DMS79 (cell line): ENCODE measurements around the gene RBPJL.
A peak's percentile ranks its signal among the peaks of the same experiment; 100 is the strongest.

Source experiments
- DNase-seq: peaks from one replicate; lab custom pipeline; 2025; lab: John Stamatoyannopoulos, UW

RBPJL gene

GRCh38 chr20:45362804-45363610 is 56.4 kb downstream of the RBPJL start, which contains the start of gene SYS1:
TSS of gene SYS1 (plus strand) at chr20:45363156. CDS start at chr20:45363532, 376 bp downstream.
- peak; percentile 75 for DNase-seq

- DNase-seq: no peak
Observed at GRCh38 chr20:45363611-45364492, 57.2 kb downstream of the RBPJL start.

GRCh38 chr20:45365444-45365970 is 58.9 kb downstream of the RBPJL start:
- DNase-seq: no peak

GRCh38 chr20:45366192-45366591 is 59.6 kb downstream of the RBPJL start:
- DNase-seq: no peak

- no peak for DNase-seq
Observed at GRCh38 chr20:45366631-45367030, 60.0 kb downstream of the RBPJL start.

- no peak for DNase-seq
Observed at GRCh38 chr20:45367126-45367525, 60.5 kb downstream of the RBPJL start.
